ENCODE results near the gene GRK2.
A peak's percentile ranks its signal among the peaks of the same experiment; 100 is the strongest.

GRK2 gene

GRCh38 chr11:67270256-67271204 lies 4.3 kb downstream of the GRK2 start:
- ChIA-PET CTCF (interaction anchor here (0.6 to 1.6 kb wide), 3 partner anchors 8 to 102 kb away, joined by 3 to 7 read pairs (median 4); no protein-coding TSS in a partner anchor), POLR2A (ENCODE audit: low non-redundant PET) (interaction anchor here (1.3 kb wide), 1 partner anchor 47 kb away, joined by 3 read pairs; no protein-coding TSS in a partner anchor)
- DNase-seq (ENCODE audit: low spot score) = no peak
- no peak for TF ChIP-seq CTCF (conservative IDR thresholded peaks at IDR 0.05; ENCODE audit: low read depth)
- peak overlapping the region; percentile 96 for H3K27ac ChIP-seq

- CTCF ChIA-PET = interaction anchor here (0.5 to 1.6 kb wide), 2 partner anchors 8 to 39 kb away, joined by 3 to 7 read pairs; no protein-coding TSS in a partner anchor
- POLR2A ChIA-PET (ENCODE audit: low non-redundant PET) = no interaction called here
- no peak for DNase-seq (ENCODE audit: low spot score)
- TF ChIP-seq CTCF (conservative IDR thresholded peaks at IDR 0.05; ENCODE audit: low read depth) = no peak
- H3K27ac ChIP-seq = peak overlapping the region; percentile 96
Measured at GRCh38 chr11:67271205-67271540, 4.9 kb downstream of the GRK2 start.

- ChIA-PET CTCF (interaction anchor here (0.5 to 1.6 kb wide), 3 partner anchors 9 to 989 kb away, joined by 3 to 7 read pairs (median 3); no protein-coding TSS in a partner anchor), POLR2A (ENCODE audit: low non-redundant PET) (no interaction called here)
- peak overlapping the region; percentile 96 for H3K27ac ChIP-seq
- TF ChIP-seq CTCF (conservative IDR thresholded peaks at IDR 0.05; ENCODE audit: low read depth) = no peak
- no peak for DNase-seq (ENCODE audit: low spot score)
Measured at GRCh38 chr11:67271541-67272284, 5.4 kb downstream of the GRK2 start.

- TF ChIP-seq CTCF (conservative IDR thresholded peaks at IDR 0.05; ENCODE audit: low read depth) = no peak
- peak overlapping the region; percentile 96 for H3K27ac ChIP-seq
- no peak for DNase-seq (ENCODE audit: low spot score)
- CTCF ChIA-PET = interaction anchor here (0.5 to 1.6 kb wide), 3 partner anchors 10 to 990 kb away, joined by 3 to 7 read pairs (median 4); no protein-coding TSS in a partner anchor
- POLR2A ChIA-PET (ENCODE audit: low non-redundant PET) = no interaction called here
Measured at GRCh38 chr11:67272327-67273259, 6.3 kb downstream of the GRK2 start.

- no peak for DNase-seq (ENCODE audit: low spot score)
- peak; percentile 17; the same call in 1 of the 2 replicates for TF ChIP-seq CTCF (conservative IDR thresholded peaks at IDR 0.05; ENCODE audit: low read depth)
- peak overlapping the region; percentile 96 for H3K27ac ChIP-seq
- ChIA-PET POLR2A (ENCODE audit: low non-redundant PET) (interaction anchor here (0.6 to 0.8 kb wide), 2 partner anchors 29 to 281 kb away, joined by 3 to 4 read pairs; no protein-coding TSS in a partner anchor), CTCF (no interaction called here)
Measured at GRCh38 chr11:67273260-67273990, 7.2 kb downstream of the GRK2 start.

Measured in RWPE1 (cell line).